SU-DHL-6 (cell line): Measurements from ENCODE around the gene CCDC63.

Experiments used
- H2AFZ ChIP-seq: fragments of 200-600 bp; sonication (generic); 2 replicates; pipeline ENCODE4 v1.6.1; 2014; ENCODE audit warnings: low read depth, mild to moderate bottlenecking, moderate library complexity, mixed read lengths, antibody characterized with exemption, low read length; ENCODE audit not compliant: severe bottlenecking
- H3F3A ChIP-seq: fragments of 200-600 bp; shearing (Covaris generic); 2 replicates; pipeline ENCODE4 v1.6.0; 2016; ENCODE audit warnings: antibody characterized with exemption, mild to moderate bottlenecking; ENCODE audit not compliant: insufficient read depth
- H3K27ac ChIP-seq: fragments of 200-600 bp; sonication (generic); 2 replicates; pipeline ENCODE4 v1.5.1; 2016; ENCODE audit warnings: low read depth, mild to moderate bottlenecking, low read length, moderate library complexity, mixed read lengths
- H3K27me3 ChIP-seq: fragments of 200-600 bp; sonication (generic), shearing (Covaris generic); 2 replicates; pipeline ENCODE4 v1.6.0; 2014; ENCODE audit warnings: mild to moderate bottlenecking, low read length
- H3K36me3 ChIP-seq: fragments of 200-600 bp; sonication (generic); 2 replicates; pipeline ENCODE4 v1.6.1; 2014; ENCODE audit warnings: mild to moderate bottlenecking, low read length, mixed read lengths
- H3K4me2 ChIP-seq: fragments of 300-600, 200-600 bp; shearing (Covaris generic), sonication (generic); 2 replicates; pipeline ENCODE4 v1.6.0; 2014; ENCODE audit warnings: low read length, low read depth, mild to moderate bottlenecking; ENCODE audit not compliant: poor library complexity, severe bottlenecking
- H3K4me3 ChIP-seq: fragments of 200-600 bp; sonication (generic); 2 replicates; pipeline ENCODE4 v1.5.1; 2014; ENCODE audit warnings: antibody characterized with exemption, low read length, mild to moderate bottlenecking, mixed read lengths; ENCODE audit not compliant: insufficient read depth, poor library complexity, severe bottlenecking
- H3K79me2 ChIP-seq: fragments of 200-600 bp; sonication (generic); 2 replicates; pipeline ENCODE4 v1.6.1; 2014; ENCODE audit warnings: mild to moderate bottlenecking, low read length, moderate library complexity; ENCODE audit not compliant: insufficient read depth
- H3K9ac ChIP-seq: fragments of 200-600 bp; sonication (generic); 2 replicates; pipeline ENCODE4 v1.7.0; 2014; ENCODE audit warnings: mild to moderate bottlenecking, low read length
- H3K9me2 ChIP-seq: fragments of 200-600 bp; sonication (generic); replicated peaks from 2 replicates; pipeline ENCODE4 v1.6.1; 2014; ENCODE audit warnings: low read length; ENCODE audit not compliant: insufficient read depth
- H3K9me3 ChIP-seq: fragments of 200-600 bp; sonication (generic); 2 replicates; pipeline ENCODE4 v1.6.1; 2014; ENCODE audit warnings: low read length, mixed read lengths; ENCODE audit not compliant: insufficient read depth
- H4K20me1 ChIP-seq: fragments of 200-600 bp; sonication (generic); 2 replicates; pipeline ENCODE4 v1.6.1; 2014; ENCODE audit warnings: low read depth, mild to moderate bottlenecking, antibody characterized with exemption, low read length, moderate library complexity, mixed read lengths
- EZH2phosphoT487 ChIP-seq: fragments of 200-600 bp; sonication (generic), shearing (Covaris generic); conservative IDR thresholded peaks from 2 replicates; pipeline ENCODE4 v1.6.1; 2018; ENCODE audit warnings: mild to moderate bottlenecking, antibody characterized with exemption, low read length, moderate library complexity, mixed read lengths
- TF ChIP-seq, protein P1 (sequence below): fragments of 200-600 bp; sonication (generic); IDR thresholded peaks from one replicate; pipeline ENCODE4 v1.5.1; 2017; ENCODE audit warnings: antibody characterized with exemption, mild to moderate bottlenecking, low read length, moderate library complexity; ENCODE audit not compliant: insufficient read depth, poor library complexity, severe bottlenecking

The CCDC63 gene

DNA sequence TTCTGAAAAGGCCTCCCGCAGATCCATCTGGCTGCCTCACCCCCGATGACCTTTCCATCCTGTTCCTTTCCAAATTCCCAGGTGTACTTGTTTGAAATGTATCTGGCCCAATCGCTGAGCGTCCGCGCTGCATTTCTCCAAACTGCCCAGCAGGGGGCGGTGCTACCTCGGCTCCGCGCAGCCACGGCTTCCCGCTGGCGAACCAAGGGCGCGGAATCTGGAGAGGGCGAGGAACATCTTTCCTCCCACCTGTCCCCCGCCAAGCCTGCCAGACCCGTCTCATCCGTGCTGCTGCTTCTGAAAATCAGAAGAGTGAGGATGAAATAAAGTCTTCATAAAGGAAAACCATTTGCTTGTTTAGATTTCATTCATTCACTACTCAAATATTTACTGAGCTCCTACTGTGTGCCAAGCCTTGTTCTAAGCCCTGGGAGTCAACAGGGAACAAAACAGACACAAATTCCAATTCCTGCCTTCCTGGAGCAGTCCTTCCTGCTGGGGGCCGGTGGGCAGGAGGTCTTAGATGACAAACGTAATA is 90.4 kb downstream of the CCDC63 start:
- Histone ChIP-seq H4K20me1 (no peaks in the 10 kb centered on the region), H3K4me3 (no peak overlapping the region), H3K27me3 (no peaks in the 10 kb centered on the region), H2AFZ (no peak overlapping the region), H3K79me2 (no peaks in the 10 kb centered on the region), H3K9me3 (no peaks in the 10 kb centered on the region), H3F3A (no peaks in the 10 kb centered on the region), H3K27ac (no peak overlapping the region), H3K4me2 (no peak overlapping the region), H3K9ac (no peak overlapping the region), H3K36me3 (no peaks in the 10 kb centered on the region), H3K9me2 (no peaks in the 10 kb centered on the region)
- TF ChIP-seq, protein P1, sequence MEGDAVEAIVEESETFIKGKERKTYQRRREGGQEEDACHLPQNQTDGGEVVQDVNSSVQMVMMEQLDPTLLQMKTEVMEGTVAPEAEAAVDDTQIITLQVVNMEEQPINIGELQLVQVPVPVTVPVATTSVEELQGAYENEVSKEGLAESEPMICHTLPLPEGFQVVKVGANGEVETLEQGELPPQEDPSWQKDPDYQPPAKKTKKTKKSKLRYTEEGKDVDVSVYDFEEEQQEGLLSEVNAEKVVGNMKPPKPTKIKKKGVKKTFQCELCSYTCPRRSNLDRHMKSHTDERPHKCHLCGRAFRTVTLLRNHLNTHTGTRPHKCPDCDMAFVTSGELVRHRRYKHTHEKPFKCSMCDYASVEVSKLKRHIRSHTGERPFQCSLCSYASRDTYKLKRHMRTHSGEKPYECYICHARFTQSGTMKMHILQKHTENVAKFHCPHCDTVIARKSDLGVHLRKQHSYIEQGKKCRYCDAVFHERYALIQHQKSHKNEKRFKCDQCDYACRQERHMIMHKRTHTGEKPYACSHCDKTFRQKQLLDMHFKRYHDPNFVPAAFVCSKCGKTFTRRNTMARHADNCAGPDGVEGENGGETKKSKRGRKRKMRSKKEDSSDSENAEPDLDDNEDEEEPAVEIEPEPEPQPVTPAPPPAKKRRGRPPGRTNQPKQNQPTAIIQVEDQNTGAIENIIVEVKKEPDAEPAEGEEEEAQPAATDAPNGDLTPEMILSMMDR: peak; percentile 91
- TF ChIP-seq EZH2phosphoT487: no peak

DNA sequence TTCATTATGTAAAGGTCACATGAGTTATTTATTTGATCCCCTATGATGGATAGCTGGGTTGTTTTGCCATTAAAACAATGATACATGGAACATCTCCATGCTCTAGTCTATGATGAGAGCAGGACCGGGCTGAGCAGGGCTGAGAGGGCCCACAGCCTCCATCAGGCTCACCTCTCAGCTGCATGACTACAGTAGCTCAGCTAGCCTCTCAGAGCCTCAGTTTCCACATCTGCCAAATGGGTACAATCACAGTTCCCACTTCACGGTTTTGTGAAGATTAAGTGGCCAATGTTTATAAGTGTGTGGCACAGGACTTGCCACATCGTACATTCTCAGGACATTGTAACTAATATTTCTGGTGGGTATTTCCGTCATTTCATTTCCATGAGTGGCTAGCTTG is 93.5 kb downstream of the CCDC63 start:
- H3K9me2 ChIP-seq: no peaks in the 10 kb centered on the region
- H3F3A ChIP-seq: no peaks in the 10 kb centered on the region
- no peak overlapping the region for H3K27ac ChIP-seq
- TF ChIP-seq, protein P1: no peak
- no peak for TF ChIP-seq EZH2phosphoT487
- H3K9ac ChIP-seq: no peak overlapping the region
- no peak overlapping the region for H2AFZ ChIP-seq
- H3K4me2 ChIP-seq: no peak overlapping the region
- no peaks in the 10 kb centered on the region for H3K36me3 ChIP-seq
- no peaks in the 10 kb centered on the region for H3K79me2 ChIP-seq
- H3K27me3 ChIP-seq: no peaks in the 10 kb centered on the region
- no peaks in the 10 kb centered on the region for H4K20me1 ChIP-seq
- no peaks in the 10 kb centered on the region for H3K9me3 ChIP-seq
- no peak overlapping the region for H3K4me3 ChIP-seq

DNA sequence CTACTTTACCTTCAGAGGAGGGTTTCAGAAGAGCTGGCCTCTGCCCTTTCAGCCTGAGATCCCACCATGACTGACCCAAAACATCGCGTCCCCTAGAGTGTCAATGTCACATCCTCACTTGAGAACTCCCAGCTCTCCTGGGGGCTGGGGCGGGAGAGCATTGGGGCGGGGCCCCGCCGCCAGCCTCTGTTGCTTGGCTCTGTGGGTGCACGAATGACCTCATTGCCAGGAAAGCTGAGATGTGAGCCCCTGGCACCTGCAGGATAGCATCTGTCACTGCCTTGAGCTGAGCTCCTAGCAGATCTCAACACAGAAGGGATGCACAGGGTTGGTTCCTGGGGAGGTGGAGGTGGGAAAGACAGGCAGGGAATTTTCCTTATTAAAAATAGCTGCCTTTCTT is 94.1 kb downstream of the CCDC63 start:
- no peak for TF ChIP-seq EZH2phosphoT487
- TF ChIP-seq, protein P1: no peak
- Histone ChIP-seq H3K4me2 (no peak overlapping the region), H2AFZ (no peak overlapping the region), H3K9ac (no peak overlapping the region), H3K4me3 (no peak overlapping the region), H3K36me3 (no peaks in the 10 kb centered on the region), H3K9me3 (peaks cover 5% of the 10 kb centered on the region; the same call in 1 of the 2 replicates), H3F3A (no peaks in the 10 kb centered on the region), H4K20me1 (no peaks in the 10 kb centered on the region), H3K27me3 (no peaks in the 10 kb centered on the region), H3K9me2 (no peaks in the 10 kb centered on the region), H3K27ac (no peak overlapping the region), H3K79me2 (no peaks in the 10 kb centered on the region)
